22Rv1 (cell line): ENCODE measurements around the gene FAF1.
"Not testable (repeated sequence)": the region's sequence is repeated elsewhere in the genome, so short reads cannot be mapped to it uniquely, and the experiment has no call there.

Source experiments
- H3K27ac ChIP-seq: fragments of 450-650 bp; 2 replicates; pipeline ENCODE4 v1.5.1; 2017
- ZFX ChIP-seq: fragments of 450-650 bp; IDR thresholded peaks from 2 replicates; pipeline ENCODE4 v1.6.1; 2017; ENCODE audit warnings: antibody characterized with exemption, borderline replicate concordance
- TF ChIP-seq, protein P1 (sequence below): fragments of 450-650 bp; IDR thresholded peaks from 2 replicates; pipeline ENCODE4 v1.5.1; 2017; ENCODE audit warnings: mild to moderate bottlenecking

The FAF1 gene

DNA sequence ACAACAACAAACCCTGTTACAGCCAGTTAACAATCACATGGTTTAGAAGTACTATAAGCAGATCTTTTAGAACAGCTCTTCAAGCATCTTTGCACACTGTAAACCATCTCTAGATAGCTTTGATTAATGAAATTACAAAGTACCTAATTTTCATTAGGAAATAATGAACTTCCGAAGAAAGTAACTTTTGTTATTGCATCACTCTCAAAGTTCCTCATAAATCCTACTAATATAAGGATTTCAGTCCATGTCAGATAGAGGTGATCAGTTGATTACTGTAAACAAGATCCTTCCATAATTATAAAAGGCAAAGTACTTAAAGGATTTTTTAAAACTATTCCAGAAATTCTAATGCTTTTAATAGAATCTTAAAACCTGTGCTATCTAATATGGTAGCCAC is 58.2 kb downstream of the FAF1 start:
- no peak overlapping the region for H3K27ac ChIP-seq
- no peak for TF ChIP-seq ZFX
- TF ChIP-seq, protein P1, sequence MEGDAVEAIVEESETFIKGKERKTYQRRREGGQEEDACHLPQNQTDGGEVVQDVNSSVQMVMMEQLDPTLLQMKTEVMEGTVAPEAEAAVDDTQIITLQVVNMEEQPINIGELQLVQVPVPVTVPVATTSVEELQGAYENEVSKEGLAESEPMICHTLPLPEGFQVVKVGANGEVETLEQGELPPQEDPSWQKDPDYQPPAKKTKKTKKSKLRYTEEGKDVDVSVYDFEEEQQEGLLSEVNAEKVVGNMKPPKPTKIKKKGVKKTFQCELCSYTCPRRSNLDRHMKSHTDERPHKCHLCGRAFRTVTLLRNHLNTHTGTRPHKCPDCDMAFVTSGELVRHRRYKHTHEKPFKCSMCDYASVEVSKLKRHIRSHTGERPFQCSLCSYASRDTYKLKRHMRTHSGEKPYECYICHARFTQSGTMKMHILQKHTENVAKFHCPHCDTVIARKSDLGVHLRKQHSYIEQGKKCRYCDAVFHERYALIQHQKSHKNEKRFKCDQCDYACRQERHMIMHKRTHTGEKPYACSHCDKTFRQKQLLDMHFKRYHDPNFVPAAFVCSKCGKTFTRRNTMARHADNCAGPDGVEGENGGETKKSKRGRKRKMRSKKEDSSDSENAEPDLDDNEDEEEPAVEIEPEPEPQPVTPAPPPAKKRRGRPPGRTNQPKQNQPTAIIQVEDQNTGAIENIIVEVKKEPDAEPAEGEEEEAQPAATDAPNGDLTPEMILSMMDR, result no peak

DNA sequence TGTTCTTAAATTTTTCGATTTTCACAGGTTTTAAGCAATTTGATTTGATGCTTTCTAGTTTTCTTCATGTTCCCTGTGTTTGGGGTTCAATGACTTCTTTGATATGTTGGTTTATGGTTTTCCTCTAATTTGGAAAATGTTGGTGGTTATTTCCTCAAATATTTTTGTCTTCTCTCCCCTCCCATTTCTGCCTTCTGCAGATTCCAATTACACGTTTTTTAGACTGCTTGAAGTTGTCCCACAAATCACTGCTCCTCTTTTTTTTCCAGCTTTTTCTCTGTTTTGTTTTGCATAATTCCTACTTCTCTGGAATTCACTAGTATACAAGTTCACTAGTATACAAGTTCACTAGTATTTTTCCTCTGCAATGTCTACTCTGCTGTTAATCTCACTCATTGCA is 61.3 kb downstream of the FAF1 start:
- TF ChIP-seq, protein P1, result no peak
- TF ChIP-seq ZFX, result no peak
- H3K27ac ChIP-seq, result no peak overlapping the region

- TF ChIP-seq, protein P1, result no peak
- no peak for TF ChIP-seq ZFX
- no peak overlapping the region for H3K27ac ChIP-seq
Observed at GRCh38 chr1:50894340-50894739, 65.7 kb downstream of the FAF1 start.

DNA sequence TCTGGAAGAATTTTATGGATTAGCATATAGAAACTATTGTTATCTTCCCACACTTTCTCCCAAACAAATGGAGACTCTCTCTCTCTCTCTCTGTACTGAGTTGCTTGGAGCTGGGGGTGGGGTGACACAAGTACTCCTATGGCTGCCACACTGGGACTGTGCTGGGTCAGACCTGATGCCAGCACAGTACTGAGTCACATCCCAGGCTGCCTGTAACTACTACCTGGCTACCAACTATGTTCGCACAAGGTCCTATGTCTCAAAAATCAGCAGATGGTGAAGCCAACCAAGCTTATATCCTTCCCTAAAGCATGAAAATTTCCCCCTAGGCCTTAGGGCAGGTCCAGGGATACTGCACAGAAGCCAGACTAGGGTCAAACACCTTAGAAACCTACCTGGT is 66.6 kb downstream of the FAF1 start:
- TF ChIP-seq ZFX, result no peak
- TF ChIP-seq, protein P1, result no peak
- H3K27ac ChIP-seq, result no peak overlapping the region

DNA sequence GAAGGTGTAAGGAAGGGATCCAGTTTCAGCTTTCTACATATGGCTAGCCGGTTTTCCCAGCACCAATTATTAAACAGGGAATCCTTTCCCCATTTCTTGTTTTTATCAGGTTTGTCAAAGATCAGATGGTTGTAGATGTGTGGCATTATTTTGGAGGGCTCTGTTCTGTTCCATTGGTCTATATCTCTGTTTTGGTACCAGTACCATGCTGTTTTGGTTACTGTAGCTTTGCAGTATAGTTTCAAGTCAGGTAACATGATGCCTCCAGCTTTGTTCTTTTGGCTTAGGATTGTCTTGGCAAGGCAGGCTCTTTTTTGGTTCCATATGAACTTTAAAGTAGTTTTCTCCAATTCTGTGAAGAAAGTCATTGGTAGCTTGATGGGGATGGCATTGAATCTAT is 72.5 kb downstream of the FAF1 start:
- not testable (repeated sequence) for H3K27ac ChIP-seq

DNA sequence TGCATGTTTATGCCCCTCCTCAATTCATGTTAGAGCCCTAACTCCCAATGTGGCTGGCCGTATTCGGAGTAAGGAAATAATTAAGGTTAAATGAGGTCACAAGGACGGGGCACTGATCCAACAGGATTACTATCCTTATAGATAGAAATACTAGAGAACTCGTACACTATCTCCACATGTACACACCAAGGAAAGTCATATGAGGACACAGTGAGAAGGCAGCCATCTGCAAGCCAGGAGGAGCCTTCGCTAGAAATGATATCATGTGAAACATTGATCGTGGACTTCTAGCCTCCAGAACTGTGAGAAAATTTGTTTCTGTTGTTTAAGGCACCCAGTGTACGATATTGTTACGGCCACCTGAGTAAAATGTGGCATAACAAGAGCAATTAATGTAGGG is 79.7 kb downstream of the FAF1 start:
- TF ChIP-seq, protein P1, result no peak
- TF ChIP-seq ZFX, result no peak
- H3K27ac ChIP-seq, result no peak overlapping the region

DNA sequence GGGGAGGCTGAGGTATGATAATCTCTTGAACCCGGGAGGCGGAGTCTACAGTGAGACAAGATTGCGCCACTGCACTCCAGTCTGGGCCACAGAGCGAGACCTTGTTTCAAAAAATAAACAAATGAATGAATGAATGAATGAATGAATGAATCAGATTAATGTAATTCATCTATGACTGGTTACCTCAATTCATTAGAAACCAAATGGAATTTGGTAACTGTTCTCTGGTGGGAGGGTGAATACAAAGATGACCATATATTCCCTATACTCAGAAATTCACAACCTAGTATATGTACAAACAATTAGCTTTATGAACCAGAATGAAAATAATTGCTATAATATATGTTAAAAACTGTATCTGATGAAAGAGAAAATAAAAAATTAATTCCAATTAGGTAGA is 80.9 kb downstream of the FAF1 start:
- no peak overlapping the region for H3K27ac ChIP-seq
- TF ChIP-seq ZFX, result no peak
- TF ChIP-seq, protein P1, result no peak

- no peak for TF ChIP-seq ZFX
- TF ChIP-seq, protein P1, result no peak
- no peak overlapping the region for H3K27ac ChIP-seq
Observed at GRCh38 chr1:50878434-50878833, 81.6 kb downstream of the FAF1 start.
